Stimulated activated CD8-positive, alpha-beta memory T cell treated with anti-CD3 and anti-CD28 coated beads, Interleukin-15, amount 100 ng/mL, for 48 hours (primary cell): ENCODE data around the gene TBC1D16.

Experiments
- DNase-seq, 2 donors: peaks; one replicate each; pipeline ENCODE4 v3.0.0-alpha.2; 2020; ENCODE audit warnings: low read depth in 2 of 2

Gene TBC1D16

DNA sequence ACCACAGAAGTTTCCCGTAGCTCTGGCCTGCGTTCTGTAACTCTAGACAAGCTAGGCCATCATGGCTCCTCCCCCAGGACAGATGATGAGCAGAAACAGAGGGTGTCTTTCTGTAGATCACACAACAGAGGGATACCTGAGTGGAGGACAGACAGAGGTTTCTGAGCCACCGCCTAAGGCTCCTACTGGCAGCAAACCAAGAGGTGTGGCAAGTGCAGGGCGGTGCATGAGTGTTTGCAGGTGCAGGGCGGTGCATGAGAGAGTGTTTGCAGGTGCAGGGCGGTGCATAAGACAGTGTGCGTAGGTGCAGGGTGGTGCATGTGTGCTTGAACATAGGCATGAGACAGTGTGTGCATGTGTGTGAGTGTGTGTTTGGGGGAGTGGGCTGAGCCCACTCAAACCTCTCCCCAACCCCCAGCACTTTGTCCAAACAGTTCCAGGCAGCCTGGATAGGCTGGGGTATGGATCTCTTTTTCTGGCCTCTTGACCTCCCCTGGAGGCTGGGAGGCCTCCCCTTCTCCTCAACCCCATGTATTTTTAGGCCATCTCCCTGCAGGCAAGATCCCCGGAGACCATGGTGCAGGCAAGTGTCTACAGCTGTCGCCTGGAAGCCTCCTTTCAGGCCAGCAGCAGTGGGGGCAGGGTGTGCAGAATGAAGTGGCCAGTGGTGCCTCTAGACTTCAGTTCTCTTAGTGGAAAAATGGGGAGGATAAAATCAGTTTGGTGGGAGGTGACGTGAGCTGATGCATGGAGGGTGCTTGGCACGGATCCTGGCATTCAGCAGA, 143.0 kb downstream of the TBC1D16 start:
- DNase-seq: no peak

DNA sequence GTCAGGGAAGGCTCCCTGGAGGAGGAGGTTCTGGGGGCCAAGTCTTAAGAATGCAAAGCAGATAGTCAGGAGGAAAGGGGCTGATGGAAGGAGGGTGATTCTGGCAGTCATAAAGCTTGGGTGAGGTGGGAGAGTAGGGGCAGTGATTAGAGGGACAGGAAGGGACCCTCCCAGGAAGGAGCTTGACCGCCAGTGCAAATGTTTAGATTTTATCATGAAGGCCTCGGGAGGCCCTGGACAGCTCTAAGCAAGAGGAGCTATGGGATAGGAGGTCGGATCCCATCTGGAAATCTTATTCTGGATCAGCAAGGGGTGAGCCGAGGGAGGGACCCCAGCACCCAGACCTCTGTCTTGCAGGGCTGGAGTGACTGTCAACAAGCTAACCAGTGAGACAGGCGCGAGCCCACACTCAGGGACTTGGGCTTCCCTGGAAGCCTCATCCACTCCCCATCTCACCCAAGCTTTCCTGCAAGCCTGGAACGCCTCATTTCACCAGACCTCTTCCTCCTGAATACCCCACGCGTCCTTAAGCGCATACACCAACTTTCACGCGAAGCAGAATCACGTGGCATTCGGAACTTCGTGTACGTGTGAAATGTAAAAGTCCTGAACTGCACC, 144.4 kb downstream of the TBC1D16 start:
- no peak for DNase-seq

DNA sequence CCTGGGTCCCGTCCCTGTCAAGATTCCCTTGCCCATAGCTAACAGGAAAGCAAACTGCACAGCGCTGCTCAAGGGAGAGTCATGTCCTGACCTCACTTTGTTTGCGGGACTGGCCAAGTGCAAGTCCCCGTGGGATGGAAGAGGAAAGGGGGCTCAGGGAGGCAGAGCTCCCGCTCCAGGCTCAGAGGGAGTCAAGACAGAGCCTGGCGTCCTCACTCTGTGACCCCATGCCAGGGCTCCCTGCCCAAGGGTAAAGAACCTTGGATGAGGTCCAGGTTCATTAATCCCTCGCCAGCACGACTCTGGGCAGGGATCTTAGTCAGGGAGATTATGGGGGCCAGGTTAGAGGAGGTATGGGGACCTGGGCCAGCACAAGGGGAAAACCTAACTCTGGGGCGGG, 145.0 kb downstream of the TBC1D16 start:
- no peak for DNase-seq

DNA sequence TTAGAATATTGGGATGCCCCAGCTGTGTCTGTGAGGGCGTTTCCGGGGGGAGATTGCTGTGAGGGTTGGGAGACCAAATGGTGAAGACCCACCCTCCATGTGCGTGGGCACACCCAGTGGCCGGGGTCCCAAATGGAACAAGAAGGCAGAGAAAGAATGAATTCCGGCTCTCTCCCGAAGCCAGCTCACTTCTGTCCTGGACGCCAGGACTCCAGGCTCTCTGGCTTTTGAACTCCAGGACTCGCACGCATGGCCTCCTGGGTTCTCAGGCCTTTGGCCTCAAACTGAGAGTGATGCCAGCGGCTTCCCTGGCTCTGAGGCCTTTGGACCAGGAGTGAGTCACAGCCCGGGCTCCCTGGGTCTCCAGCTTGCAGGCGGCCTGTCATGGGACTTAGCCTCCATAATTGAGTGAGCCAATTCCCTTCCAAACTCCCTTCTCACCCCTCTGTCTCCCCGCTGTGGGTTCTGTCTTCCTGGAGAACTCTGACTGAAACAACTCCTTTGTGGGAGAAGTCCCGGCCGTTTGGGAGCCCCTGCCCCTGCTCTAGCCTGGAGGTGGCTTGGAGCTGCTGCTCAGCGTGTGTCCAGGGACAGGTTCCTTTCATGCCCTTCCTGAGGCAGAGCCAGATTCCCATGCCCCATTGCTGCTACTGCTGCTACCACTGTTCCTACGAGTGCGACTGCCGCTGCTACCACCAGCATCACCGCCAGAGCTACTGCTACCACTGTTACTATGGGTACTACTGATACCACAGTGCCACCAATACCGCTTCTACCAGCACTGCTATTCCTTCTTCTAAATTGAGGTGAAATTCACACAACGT, 146.6 kb downstream of the TBC1D16 start:
- DNase-seq: no peak

DNA sequence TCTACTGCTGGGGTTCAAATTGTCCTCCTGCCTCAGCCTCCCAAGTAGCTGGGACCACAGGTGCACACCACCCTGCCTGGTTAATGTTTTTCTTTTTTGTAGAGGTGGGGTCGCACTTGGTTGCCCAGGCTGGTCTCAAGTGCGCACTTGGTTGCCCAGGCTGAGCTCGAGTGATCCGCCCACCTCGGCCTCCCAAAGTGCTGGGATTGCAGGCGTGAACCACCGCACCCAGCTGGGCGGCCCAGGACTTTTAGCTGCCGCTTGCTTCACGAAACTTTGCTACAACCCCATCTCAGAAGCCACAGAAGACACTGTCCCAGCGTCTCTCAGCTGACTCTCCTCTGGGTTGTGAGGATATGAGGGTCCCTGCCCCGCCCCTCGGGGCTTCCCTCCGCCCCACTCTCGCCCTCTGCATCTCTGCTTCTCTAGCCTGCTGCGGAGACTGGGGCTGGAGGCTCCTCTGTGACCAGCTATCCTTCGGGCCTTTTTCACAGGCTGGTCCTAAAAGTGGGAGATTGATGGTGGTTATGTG, 147.6 kb downstream of the TBC1D16 start:
- no peak for DNase-seq

DNA sequence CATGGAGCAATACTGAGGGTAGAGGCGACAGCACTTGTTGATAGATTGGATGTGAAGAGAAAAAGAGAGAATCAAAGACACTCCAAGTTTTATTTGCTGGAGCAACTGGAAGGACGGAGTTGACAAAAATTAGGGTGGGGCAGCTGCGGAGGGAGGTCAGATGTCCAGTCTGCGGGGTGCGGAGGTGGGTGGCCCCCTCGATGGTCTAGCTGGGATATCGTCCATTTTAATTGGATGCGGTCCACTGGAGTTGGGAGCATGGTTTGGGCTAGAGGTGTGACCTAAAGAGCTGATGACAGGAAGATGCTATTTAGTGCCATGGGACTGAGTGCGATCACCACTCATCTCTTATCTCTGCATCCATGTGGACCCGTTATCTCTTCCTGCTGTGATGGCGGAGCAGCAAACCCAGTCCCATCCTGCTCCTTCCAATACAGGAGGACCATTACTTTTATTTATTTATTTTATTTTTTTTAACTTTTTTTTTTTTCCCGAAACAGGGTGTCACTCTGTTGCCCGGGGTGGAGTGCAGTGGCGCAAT, 148.2 kb downstream of the TBC1D16 start:
- DNase-seq: no peak

DNA sequence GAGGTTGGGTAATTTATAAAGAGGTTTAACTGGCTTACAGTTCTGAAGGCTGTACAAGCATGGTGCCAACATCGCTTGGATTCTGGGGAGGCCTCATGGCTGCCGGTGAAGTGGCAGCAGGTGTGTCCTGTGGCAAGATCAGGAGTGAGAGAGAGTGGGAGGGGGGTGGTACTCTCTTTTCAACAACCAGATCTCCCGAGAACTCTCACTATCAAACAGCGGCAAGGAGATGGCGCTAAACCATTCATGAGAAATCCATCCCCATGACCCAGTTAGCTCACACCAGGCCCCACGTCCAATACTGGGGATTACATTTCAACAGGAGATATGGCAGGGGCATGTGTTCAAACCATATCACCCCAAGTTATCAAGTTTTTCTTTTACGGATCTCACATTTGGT, 152.5 kb downstream of the TBC1D16 start:
- no peak for DNase-seq
